NCI-H69 (cell line): ENCODE results near the gene DHX58.
A peak's percentile ranks its signal among the peaks of the same experiment; 100 is the strongest.

Experiments
- DNase-seq: peaks from one replicate; lab custom pipeline; 2025; lab: John Stamatoyannopoulos, UW

Gene DHX58

GRCh38 chr17:42110301-42111264, 1.9 kb downstream of the DHX58 start:
- DNase-seq = no peak

DNA sequence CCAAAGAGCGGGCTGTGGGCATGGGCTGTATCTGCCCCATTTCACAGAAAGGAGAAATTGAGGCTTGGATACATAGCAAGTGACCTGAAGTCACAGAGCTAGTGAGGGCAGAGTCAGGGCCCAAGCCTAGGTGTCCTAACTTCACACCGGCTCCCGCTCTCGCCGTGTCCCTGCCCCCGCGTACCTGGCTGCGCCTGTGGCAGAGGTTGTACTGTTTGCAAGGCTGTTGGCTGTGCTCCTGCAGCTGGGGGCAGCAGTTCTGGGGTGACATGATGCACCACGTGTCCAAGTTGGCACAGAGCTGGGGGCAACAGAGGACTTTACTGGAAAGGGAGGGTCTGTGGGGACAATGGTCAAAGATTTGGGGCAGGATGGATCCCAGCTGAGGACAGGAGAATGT, 3.4 kb downstream of the DHX58 start:
- no peak for DNase-seq

DNA sequence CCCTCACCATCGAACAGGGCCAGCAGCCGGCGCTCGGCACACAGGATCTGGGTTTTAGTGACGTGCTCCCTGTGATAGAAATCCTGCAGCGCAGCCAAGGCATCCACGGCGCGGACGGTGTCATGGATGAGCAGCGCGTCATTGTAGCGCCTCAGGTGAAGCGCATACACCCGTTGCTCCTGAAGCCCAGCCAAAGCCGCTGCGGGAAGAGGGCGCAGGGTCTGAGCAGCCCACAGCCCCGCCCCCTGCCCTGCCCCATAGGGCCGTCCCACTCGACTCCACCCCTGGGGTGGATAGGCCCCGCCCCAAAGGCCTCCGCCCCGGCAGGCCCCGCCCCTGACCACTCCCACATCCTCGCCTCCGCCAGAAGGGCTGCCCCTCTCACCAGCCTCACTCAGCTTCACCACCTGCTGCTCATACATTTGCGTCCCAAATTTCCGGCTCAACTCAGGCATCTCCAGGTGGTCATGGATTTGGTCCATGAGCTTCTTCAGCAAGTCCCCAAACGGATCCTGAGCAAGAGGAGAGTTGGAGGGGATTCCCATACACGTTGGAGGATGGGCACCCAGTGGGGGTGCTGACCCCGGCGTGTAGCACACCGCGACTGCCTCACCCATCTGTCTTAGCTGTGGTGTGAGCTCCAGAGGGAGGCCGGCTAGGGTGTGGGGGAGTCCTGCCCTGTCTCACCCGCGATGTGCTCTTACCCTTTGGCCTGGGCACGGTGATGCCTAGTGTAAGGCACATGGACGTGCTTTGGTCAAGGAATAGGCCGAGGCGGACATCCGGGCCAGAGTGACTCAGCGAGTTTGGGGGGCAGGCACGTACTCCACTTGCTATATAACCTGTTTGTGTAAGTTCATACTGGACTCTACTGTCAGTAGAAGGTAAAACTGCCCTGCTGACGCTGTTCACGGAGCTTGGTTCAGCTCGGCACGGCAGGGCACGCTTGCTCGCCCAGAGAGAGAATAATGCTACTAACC, 4.6 kb downstream of the DHX58 start:
- DNase-seq = peak; percentile 99

DNA sequence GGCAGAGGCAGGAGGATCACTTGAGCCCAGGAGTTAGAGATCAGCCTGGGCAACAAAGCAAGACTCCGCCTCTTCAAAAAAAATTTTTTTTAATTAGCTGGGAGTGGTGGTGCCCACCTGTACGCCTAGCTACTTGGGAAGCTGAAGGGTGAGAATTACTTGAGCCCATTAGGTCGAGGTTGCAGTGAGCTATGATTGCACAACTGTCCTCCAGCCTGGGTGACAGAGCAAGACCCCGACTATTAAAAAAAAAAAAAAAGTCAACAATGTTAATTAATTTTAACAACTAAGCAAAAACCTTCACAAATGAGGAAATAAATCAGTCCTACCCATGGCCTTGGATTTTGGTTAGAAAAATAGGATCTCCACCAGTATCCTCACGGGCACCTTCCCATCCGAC, 5.4 kb downstream of the DHX58 start:
- no peak for DNase-seq

DNA sequence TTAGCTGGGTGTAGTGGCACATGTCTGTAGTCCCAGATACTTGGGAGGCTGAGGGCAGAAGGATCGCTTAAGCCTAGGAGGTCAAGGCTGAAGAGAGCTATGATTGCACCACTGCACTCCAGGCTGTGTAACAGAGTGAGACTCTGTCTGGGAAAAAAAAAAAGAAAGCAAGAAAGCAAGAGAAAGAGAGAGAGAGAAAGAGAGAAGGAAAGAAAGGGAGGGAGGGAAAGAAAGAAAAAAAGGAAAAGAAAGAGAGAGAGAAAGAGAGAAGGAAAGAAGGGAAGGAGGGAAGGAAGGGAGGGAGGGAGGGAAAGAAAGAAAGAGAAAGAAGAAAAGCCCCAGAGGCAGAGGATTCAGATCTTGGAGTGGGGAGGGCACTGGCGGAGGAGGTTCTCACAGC, 6.5 kb downstream of the DHX58 start:
- DNase-seq = no peak

DNA sequence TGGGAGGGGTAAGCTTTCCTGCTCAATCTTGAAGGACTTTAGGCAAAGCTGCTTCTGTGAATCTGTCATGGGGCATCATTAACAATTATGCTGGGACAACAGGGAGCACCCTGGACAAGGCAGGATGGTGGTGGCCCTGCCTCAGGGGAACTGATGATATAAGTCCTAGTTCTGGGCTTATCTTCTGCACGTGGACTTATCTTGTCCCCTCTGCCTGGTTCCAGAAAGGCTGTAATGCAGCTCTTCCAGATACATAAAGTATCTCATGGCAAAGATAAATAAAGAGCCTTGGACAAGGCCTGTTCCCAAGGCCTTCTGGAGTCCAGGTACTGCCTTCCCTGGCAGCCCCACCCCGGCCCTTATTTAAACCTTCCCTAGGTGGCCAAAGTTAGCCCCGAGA, 8.2 kb downstream of the DHX58 start:
- DNase-seq = no peak

GRCh38 chr17:42103221-42103954, 9.1 kb downstream of the DHX58 start:
- DNase-seq = no peak

- DNase-seq = peak; percentile 81
Measured at GRCh38 chr17:42101513-42102292, 10.8 kb downstream of the DHX58 start.

- no peak for DNase-seq
Measured at GRCh38 chr17:42098730-42099399, 13.6 kb downstream of the DHX58 start.

GRCh38 chr17:42097691-42098631, 14.6 kb downstream of the DHX58 start, which contains the start of gene ZNF385C:
Gene ZNF385C, minus strand, starts transcription at chr17:42098473. Its CDS starts 35,417 bp downstream, at chr17:42063056.
- DNase-seq = peak; percentile 80

GRCh38 chr17:42096360-42097111, 16.0 kb downstream of the DHX58 start:
- DNase-seq = no peak

- no peak for DNase-seq
Measured at GRCh38 chr17:42094375-42095069, 18.0 kb downstream of the DHX58 start.

DNA sequence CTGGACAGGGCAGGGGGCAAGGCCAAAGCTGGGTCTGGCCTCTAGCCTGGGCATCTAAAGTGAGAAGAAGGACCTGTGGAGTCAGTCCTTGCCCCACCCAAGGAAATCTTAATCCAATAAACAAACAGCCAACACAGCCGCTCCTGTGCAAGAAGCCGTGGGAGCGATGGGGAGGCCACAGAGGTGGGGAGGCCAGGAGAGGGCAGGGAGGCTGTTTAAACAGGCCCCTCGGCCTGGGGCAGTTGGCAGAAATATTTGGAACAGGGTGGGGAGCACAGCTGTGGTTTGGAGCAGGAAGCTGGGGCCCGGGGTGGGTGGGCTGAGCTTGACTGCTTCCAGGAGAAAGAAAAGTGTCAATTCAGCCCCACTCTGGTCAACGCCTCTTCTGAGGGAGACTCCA, 19.6 kb downstream of the DHX58 start:
- DNase-seq = no peak

DNA sequence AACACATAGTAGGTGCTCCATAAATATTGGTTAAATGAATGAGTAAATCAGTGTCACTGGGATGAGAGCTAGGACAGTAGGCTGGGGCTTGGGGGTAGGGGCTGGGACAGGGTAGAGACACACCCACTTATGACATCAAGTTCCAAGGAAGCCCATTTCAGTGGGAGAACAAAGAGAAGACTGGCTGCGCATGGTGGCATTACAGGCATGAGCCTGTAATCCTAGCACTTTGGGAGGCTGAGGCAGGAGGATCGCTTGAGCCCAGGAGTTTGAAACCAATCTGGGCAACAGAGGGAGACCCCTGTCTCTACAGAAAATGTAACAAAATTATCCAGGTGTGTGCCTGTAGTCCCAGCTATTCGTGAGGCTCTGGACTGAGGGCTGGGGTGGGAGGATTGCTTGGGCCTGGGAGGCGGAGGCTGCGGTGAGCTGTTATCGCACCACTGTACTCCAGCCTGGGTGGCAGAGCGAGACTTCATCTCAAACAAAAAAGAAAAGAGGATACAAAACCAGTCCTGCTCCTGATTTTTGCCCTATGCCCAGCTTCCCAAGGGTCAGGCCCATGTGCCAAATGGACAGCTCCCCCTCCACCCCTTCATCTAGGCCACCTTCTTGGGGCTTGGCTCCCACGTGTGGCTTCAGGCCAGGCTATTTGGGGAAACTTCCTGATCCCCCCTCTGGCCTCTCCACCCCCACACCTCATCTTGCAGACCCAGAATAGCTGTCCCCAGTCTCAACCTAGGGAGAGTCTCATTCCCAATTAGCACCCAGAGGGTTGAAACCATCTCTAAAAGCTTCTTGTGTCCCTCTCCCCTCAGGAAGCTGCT, 21.3 kb downstream of the DHX58 start:
- no peak for DNase-seq

- DNase-seq = no peak
Measured at GRCh38 chr17:42088736-42089135, 23.8 kb downstream of the DHX58 start.

DNA sequence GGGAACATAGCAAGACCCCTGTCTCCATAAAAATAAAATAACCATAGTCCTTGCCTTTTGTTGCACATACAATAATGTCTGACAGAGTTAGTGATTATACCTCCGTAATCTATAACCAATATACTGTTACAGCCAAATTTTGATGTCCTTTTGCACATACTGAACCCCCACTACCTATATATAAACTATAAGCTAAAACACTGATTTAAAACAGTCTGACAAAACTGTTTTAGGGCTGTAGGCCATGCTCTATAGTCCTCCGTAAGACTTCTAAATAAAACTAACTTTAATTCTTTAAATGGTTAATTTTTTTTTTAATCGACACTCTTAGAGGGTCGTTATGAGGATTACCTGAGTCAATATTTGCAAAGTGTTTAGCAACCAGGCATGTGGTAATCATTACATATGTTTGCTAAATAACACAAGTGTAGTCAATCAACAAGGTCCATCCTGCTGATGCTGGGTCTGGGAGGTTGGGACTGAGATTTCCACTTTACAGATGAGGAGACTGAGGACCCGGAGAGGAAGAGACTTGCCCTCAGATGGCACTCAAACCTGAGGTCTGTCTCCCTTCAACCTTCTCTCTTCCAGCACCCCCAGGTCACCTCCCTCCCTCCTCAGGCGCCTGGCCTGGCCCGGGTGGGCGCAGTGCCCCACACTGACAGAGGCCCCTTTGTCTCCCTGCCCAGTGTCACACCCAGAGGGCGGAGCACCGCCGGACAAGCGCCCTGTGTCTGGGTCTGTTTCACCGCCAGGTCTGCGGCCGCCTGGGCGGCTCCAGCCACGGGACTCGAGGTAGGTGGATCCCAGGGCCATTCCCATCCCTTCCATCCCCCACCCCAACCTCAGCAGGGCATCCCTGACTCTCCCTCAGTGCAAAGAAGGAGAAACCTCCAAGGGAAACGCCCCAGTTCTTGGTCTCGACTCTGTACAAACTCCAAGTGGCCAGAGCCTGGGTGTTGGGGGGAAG, 24.5 kb downstream of the DHX58 start:
- DNase-seq = peak; percentile 55
